ENCODE measurements around the gene EXOC4. TPM values are rescaled to one million over a fixed set of nuclear protein-coding genes. Genes with fewer than 3 reads are reported as not detected.

EXOC4 gene
- total RNA-seq, 1 experiment from 2014 or later, result 75.8 TPM

- WGBS (ENCODE audit: extremely low coverage, insufficient read length, low lambda C conversion rate), result no CpG with 5 or more reads among the region's 5 CpGs
- peaks cover 0 to 3% of the 10 kb centered on the region in 2 experiments; a peak in 2 of 5 replicates for H3K9me3 Mint-ChIP-seq
- TF ChIP-seq, protein P1, sequence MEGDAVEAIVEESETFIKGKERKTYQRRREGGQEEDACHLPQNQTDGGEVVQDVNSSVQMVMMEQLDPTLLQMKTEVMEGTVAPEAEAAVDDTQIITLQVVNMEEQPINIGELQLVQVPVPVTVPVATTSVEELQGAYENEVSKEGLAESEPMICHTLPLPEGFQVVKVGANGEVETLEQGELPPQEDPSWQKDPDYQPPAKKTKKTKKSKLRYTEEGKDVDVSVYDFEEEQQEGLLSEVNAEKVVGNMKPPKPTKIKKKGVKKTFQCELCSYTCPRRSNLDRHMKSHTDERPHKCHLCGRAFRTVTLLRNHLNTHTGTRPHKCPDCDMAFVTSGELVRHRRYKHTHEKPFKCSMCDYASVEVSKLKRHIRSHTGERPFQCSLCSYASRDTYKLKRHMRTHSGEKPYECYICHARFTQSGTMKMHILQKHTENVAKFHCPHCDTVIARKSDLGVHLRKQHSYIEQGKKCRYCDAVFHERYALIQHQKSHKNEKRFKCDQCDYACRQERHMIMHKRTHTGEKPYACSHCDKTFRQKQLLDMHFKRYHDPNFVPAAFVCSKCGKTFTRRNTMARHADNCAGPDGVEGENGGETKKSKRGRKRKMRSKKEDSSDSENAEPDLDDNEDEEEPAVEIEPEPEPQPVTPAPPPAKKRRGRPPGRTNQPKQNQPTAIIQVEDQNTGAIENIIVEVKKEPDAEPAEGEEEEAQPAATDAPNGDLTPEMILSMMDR (conservative IDR thresholded peaks at IDR 0.05), result no peak
Measured at GRCh38 chr7:134105841-134106240, 853.0 kb downstream of the EXOC4 start.

More at GRCh38 chr7:134105841-134106240, 853.0 kb downstream of the EXOC4 start:
- Histone ChIP-seq H3T11ph (ENCODE audit: low read length) (no peak overlapping the region), H3K14ac (ENCODE audit: insufficient read depth, low read length) (no peak overlapping the region), H4K5ac (ENCODE audit: insufficient read length, low read depth, low read length) (no peak overlapping the region), H3K56ac (ENCODE audit: insufficient read length, low read depth, low read length) (no peak overlapping the region), H2BK5ac (ENCODE audit: insufficient read length, low read length) (no peak overlapping the region), H3K27me3 (ENCODE audit: insufficient read depth, low read length) (no peaks in the 10 kb centered on the region), H2BK20ac (ENCODE audit: low read depth, low read length, poor library complexity, severe bottlenecking) (no peak overlapping the region), H3K79me1 (ENCODE audit: insufficient read depth, low read depth, low read length, poor library complexity, severe bottlenecking) (no peaks in the 10 kb centered on the region), H3K9me3 (ENCODE audit: control insufficient read depth, low read depth, low read length) (no peaks in the 10 kb centered on the region), H4K20me1 (ENCODE audit: control insufficient read depth, insufficient read depth, insufficient read length) (no peaks in the 10 kb centered on the region), H3K27ac (ENCODE audit: insufficient read length, low read depth, low read length) (no peak overlapping the region), H4K91ac (ENCODE audit: insufficient read length, low read depth, low read length) (no peak overlapping the region), H2BK15ac (ENCODE audit: low read depth, low read length) (no peak overlapping the region), H3K4me1 (ENCODE audit: insufficient read depth, low read length) (no peaks in the 10 kb centered on the region), H3K23ac (ENCODE audit: insufficient read length, low read depth, low read length) (no peak overlapping the region), H2AK5ac (ENCODE audit: insufficient read length, low read length) (no peak overlapping the region), H4K8ac (replicated peaks; ENCODE audit: insufficient read length, low read depth, low read length) (no peak overlapping the region), H3K18ac (ENCODE audit: insufficient read length, low read depth, low read length) (no peak overlapping the region), H3K23me2 (ENCODE audit: insufficient read length, low read depth, low read length, poor library complexity, severe bottlenecking) (no peaks in the 10 kb centered on the region), H3K4ac (ENCODE audit: low read depth, low read length) (no peak overlapping the region), H3K9ac (ENCODE audit: extremely low read depth, insufficient read length, low read length) (no peak overlapping the region), H3K4me2 (ENCODE audit: insufficient read depth, insufficient read length, low read length) (no peak overlapping the region), H2BK12ac (ENCODE audit: insufficient read length, low read depth, low read length) (no peak overlapping the region), H2AFZ (ENCODE audit: low read length) (no peak overlapping the region), H2BK120ac (ENCODE audit: low read depth, low read length, poor library complexity, severe bottlenecking) (no peak overlapping the region), H3K79me2 (ENCODE audit: insufficient read depth, low read length) (no peaks in the 10 kb centered on the region)
- H3K36me3 Mint-ChIP-seq (ENCODE audit: insufficient read depth in 1 of 3, low read depth in 3 of 3), result peaks cover 0 to 1% (median 0%) of the 10 kb centered on the region in 3 experiments; a peak in 2 of 7 replicates
- H3K27ac Mint-ChIP-seq, result no peak overlapping the region
- no peak overlapping the region for H3K4me3 Mint-ChIP-seq
- no peaks in the 10 kb centered on the region for H3K27me3 Mint-ChIP-seq (ENCODE audit: low read depth)
- DNase-seq, result no peak
- peaks cover 0 to 6% of the 10 kb centered on the region in 2 experiments; a peak in 2 of 4 replicates for H3K4me1 Mint-ChIP-seq
